ENCODE measurements around the gene HOXC5. TPM values are rescaled to one million over a fixed set of nuclear protein-coding genes. Genes with fewer than 3 reads are reported as not detected.

The HOXC5 gene
- total RNA-seq, 1 experiment from 2014 or later: 0.61 TPM

GRCh38 chr12:54030889-54031471, 1.9 kb upstream of the HOXC5 start:
- intact Hi-C loops (cut with micrococcal nuclease; ENCODE audit: unreplicated experiment): no loop called here
- Histone ChIP-seq H3K27me3 (ENCODE audit: insufficient read depth, low read depth) (no peaks in the 10 kb centered on the region), H3F3A (ENCODE audit: insufficient read depth, low read depth) (no peaks in the 10 kb centered on the region), H3K79me2 (ENCODE audit: low read depth) (no peaks in the 10 kb centered on the region), H3K27ac (no peak overlapping the region), H2AFZ (no peak overlapping the region), H3K36me3 (ENCODE audit: low read depth) (no peaks in the 10 kb centered on the region), H4K20me1 (ENCODE audit: insufficient read depth) (no peaks in the 10 kb centered on the region), H3K9me2 (ENCODE audit: insufficient read depth) (no peaks in the 10 kb centered on the region), H3K4me3 (no peak overlapping the region), H3K9me3 (ENCODE audit: insufficient read depth, low read depth) (no peaks in the 10 kb centered on the region), H3K4me2 (no peak overlapping the region), H3K4me1 (replicated peaks; ENCODE audit: insufficient read depth) (0 out of 2 replicates have a peak, but pooled peaks cover 5% of the 10 kb centered on the region)
- POLR2A ChIA-PET (ENCODE audit: unreplicated experiment): no interaction called here
- CTCF ChIA-PET: interaction anchor here (0.6 to 2.5 kb wide), 3 partner anchors 13 to 161 kb away, joined by 11 to 32 read pairs (median 13); partner anchors contain the start of gene SMUG1
- no TSS peak for BruUV-seq (replicated peaks)
- no peak for DNase-seq
- TF ChIP-seq CTCF (conservative IDR thresholded peaks at IDR 0.05) (no peak), EZH2 (IDR thresholded peaks at IDR 0.05; ENCODE audit: low read depth) (no peak)

- no peaks in the 10 kb centered on the region for H3K79me2 ChIP-seq (ENCODE audit: low read depth)
- DNase-seq: no peak
- no peak overlapping the region for H3K4me2 ChIP-seq
- ChIA-PET POLR2A (ENCODE audit: unreplicated experiment) (no interaction called here), CTCF (interaction anchor here (1.5 to 2.5 kb wide), 3 partner anchors 14 to 160 kb away, joined by 9 to 32 read pairs (median 11); partner anchors contain the start of gene SMUG1)
- no TSS peak for BruUV-seq (replicated peaks)
- no peak for TF ChIP-seq EZH2 (IDR thresholded peaks at IDR 0.05; ENCODE audit: low read depth)
- no peak for TF ChIP-seq CTCF (conservative IDR thresholded peaks at IDR 0.05)
- no peaks in the 10 kb centered on the region for H4K20me1 ChIP-seq (ENCODE audit: insufficient read depth)
- 0 out of 2 replicates have a peak, but pooled peaks cover 5% of the 10 kb centered on the region for H3K4me1 ChIP-seq (replicated peaks; ENCODE audit: insufficient read depth)
- no peak overlapping the region for H3K27ac ChIP-seq
- H2AFZ ChIP-seq: no peak overlapping the region
- H3K9me2 ChIP-seq (ENCODE audit: insufficient read depth): no peaks in the 10 kb centered on the region
- H3K36me3 ChIP-seq (ENCODE audit: low read depth): no peaks in the 10 kb centered on the region
- no peak overlapping the region for H3K4me3 ChIP-seq
- H3F3A ChIP-seq (ENCODE audit: insufficient read depth, low read depth): no peaks in the 10 kb centered on the region
- intact Hi-C loops (cut with micrococcal nuclease; ENCODE audit: unreplicated experiment): no loop called here
- H3K27me3 ChIP-seq (ENCODE audit: insufficient read depth, low read depth): no peaks in the 10 kb centered on the region
- no peaks in the 10 kb centered on the region for H3K9me3 ChIP-seq (ENCODE audit: insufficient read depth, low read depth)
Observed at GRCh38 chr12:54031480-54031879, 1.4 kb upstream of the HOXC5 start.

GRCh38 chr12:54032086-54032619, 697 bp upstream of the HOXC5 start:
- Histone ChIP-seq H3K27ac (no peak overlapping the region), H2AFZ (no peak overlapping the region), H4K20me1 (ENCODE audit: insufficient read depth) (no peaks in the 10 kb centered on the region), H3K4me1 (replicated peaks; ENCODE audit: insufficient read depth) (0 out of 2 replicates have a peak, but pooled peaks cover 5% of the 10 kb centered on the region), H3F3A (ENCODE audit: insufficient read depth, low read depth) (no peaks in the 10 kb centered on the region), H3K9me2 (ENCODE audit: insufficient read depth) (no peaks in the 10 kb centered on the region), H3K36me3 (ENCODE audit: low read depth) (no peaks in the 10 kb centered on the region), H3K4me2 (no peak overlapping the region), H3K9me3 (ENCODE audit: insufficient read depth, low read depth) (no peaks in the 10 kb centered on the region), H3K79me2 (ENCODE audit: low read depth) (no peaks in the 10 kb centered on the region), H3K27me3 (ENCODE audit: insufficient read depth, low read depth) (no peaks in the 10 kb centered on the region), H3K4me3 (no peak overlapping the region)
- BruUV-seq (replicated peaks): no TSS peak
- CTCF ChIA-PET: interaction anchor here (0.6 to 2.5 kb wide), 15 partner anchors 8 to 207 kb away, joined by 3 to 32 read pairs (median 9); partner anchors contain the start of gene SMUG1
- no peak for TF ChIP-seq EZH2 (IDR thresholded peaks at IDR 0.05; ENCODE audit: low read depth)
- TF ChIP-seq CTCF (conservative IDR thresholded peaks at IDR 0.05): no peak
- POLR2A ChIA-PET (ENCODE audit: unreplicated experiment): interaction anchor here (0.6 to 0.7 kb wide), 2 partner anchors 134 to 275 kb away, joined by 3 to 8 read pairs; no protein-coding TSS in a partner anchor
- DNase-seq: no peak
- intact Hi-C loops (cut with micrococcal nuclease; ENCODE audit: unreplicated experiment): loop anchor here (1.0 to 2.0 kb wide), 2 partner anchors 159 to 169 kb away; no protein-coding TSS in a partner anchor
